GM10248 (cell line): ENCODE data around the gene BRINP3.
A peak's percentile ranks its signal among the peaks of the same experiment; 100 is the strongest.

Source experiments
- CTCF ChIA-PET: fragments of 300-600 bp; sonication (Branson Sonifier 250); formaldehyde crosslinking; extraction: SDS; loops from one replicate; lab custom pipeline; 2021; ENCODE audit warnings: antibody characterized with exemption; lab: Yijun Ruan, JAX
- POLR2A ChIA-PET: fragments of 350-650 bp; sonication (Branson Sonifier 250); formaldehyde crosslinking; extraction: SDS; loops from one replicate; lab custom pipeline; 2020; ENCODE audit warnings: antibody characterized with exemption; lab: Yijun Ruan, JAX
- DNase-seq: peaks from one replicate; pipeline ENCODE4 v3.0.0; 2012; ENCODE audit errors: extremely low spot score
- TF ChIP-seq, protein P1 (sequence below): IDR thresholded peaks from 2 replicates; pipeline ENCODE4 v1.5.1; 2012; ENCODE audit warnings: mild to moderate bottlenecking, low read depth; ENCODE audit errors: extremely low read depth, missing control alignments, control extremely low read depth

BRINP3 gene

DNA sequence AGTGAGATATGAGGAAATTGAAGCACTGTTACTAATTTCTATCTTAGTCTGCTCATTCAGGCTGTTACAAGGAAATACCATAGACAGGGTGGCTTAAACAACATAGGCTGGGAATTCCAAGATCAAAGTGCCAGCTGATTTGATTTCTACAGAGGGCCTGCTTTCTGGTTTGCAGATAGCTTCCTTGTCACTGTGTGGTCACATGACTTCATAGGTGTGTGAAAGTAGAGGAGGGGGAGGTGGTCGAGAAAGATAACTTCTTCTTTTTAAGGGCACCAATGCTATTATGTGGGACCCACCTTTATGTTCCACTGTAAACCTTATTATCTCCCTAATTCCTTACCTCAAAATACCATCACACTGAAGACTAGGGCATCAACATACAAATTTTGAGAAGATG, 6.4 kb upstream of the BRINP3 start:
- TF ChIP-seq, protein P1, sequence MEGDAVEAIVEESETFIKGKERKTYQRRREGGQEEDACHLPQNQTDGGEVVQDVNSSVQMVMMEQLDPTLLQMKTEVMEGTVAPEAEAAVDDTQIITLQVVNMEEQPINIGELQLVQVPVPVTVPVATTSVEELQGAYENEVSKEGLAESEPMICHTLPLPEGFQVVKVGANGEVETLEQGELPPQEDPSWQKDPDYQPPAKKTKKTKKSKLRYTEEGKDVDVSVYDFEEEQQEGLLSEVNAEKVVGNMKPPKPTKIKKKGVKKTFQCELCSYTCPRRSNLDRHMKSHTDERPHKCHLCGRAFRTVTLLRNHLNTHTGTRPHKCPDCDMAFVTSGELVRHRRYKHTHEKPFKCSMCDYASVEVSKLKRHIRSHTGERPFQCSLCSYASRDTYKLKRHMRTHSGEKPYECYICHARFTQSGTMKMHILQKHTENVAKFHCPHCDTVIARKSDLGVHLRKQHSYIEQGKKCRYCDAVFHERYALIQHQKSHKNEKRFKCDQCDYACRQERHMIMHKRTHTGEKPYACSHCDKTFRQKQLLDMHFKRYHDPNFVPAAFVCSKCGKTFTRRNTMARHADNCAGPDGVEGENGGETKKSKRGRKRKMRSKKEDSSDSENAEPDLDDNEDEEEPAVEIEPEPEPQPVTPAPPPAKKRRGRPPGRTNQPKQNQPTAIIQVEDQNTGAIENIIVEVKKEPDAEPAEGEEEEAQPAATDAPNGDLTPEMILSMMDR, result no peak
- POLR2A ChIA-PET, result no interaction called here
- DNase-seq, result no peak
- CTCF ChIA-PET, result interaction anchor here (1.1 kb wide), 1 partner anchor 17 kb away, joined by 3 read pairs; no protein-coding TSS in a partner anchor

DNA sequence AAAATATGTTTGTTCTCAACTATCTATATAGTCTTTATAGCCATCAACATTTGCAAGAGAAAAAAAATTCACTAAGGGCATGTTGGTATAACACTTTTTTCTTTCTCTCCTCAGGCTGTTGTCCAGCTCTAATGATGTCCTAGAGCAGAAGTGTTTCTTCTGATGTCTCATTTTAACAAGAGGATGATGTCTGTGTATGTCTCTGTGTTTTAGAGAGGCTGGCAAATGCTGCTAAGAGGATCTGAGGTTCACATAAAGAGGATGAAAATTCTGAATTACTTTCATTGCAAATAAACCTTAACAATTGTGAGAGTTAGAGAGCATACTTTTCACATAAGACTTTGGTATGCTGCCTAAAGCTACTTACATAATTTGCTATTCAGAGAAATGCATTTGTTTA, 2.6 kb upstream of the BRINP3 start:
- ChIA-PET CTCF (no interaction called here), POLR2A (no interaction called here)
- DNase-seq, result no peak
- TF ChIP-seq, protein P1, result no peak

DNA sequence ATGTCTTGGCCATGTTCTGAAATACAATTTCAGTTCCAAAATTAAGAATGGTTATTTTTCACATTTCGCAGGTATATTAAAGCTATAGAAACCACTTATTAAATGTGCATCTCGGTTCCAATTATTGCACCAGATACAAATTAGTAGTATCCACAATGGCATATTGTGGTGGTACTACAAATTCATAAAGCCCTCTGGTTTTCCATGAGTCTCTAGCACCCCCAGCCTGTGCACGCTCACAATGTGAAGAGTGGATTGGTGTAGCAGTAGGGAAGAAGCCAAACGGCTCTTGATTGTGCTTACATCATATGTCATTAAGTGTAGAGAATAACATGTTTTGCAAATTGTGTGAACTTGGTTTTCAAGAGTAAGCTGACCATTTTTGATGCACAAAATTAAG, 1.9 kb upstream of the BRINP3 start:
- no peak for DNase-seq
- ChIA-PET CTCF (no interaction called here), POLR2A (no interaction called here)
- TF ChIP-seq, protein P1, result no peak

DNA sequence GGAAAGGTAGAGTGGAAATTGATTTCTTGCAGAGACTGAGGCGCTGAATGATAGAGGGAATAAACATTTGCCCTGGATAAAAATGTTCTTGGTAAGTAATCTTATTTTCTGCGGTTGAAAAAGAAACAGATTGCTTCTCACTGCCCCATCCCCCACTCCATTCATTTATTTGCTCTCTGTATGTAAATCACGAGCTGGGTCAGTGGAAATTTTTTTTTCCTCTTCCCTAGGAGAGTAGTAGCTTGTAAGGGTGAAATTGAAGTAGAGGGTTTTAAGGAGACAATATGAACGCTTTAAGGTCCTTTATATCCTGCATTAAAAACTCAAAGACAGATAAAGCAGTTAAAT, 1.4 kb upstream of the BRINP3 start:
- POLR2A ChIA-PET, result no interaction called here
- TF ChIP-seq, protein P1, result no peak
- CTCF ChIA-PET, result no interaction called here
- DNase-seq, result no peak

DNA sequence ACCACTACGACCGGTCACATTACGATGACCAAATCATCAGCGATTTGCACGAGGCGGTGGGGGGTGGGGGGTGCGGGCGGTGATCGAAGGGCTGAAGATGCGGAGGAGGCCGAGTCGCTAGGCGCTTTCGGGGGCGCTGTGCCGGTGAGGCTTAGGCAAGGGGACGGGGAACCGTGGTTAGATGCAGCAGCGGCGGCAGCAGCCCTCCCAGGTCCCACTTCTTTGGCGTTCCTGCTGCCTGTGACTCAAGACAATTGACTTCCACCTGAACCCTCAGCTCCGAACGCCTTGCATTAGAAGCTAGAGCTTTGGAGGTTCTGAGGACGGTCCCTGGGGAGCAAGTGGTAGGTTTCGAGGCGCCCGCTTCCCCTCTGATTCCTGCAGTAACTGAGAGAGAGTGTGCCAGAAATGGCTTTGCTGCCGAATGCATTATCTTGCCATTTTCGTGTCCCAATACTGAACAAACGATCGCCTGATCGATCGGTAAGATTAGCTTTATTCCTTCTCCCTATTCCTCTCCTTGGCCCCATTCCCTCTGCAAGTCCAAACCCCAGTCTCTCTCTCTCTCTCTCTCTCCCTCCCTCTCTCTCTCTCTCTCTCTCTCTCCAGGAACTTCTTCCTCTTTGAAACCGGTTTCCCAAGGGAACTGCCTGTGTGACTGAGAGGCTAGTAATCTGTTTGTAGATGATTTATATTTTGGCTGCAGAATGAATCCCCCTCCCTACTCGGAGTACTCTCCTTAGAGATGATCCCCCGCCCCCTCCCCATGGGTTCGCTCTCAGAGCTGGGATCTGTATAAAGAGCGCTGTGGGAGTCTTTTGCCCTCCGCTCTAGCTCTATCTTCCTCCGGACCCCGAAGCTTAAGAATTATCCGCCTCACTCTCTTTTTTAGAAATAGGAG, 735 bp upstream of the BRINP3 start:
- ChIA-PET POLR2A (no interaction called here), CTCF (no interaction called here)
- TF ChIP-seq, protein P1, result no peak
- peak; percentile 14 for DNase-seq

DNA sequence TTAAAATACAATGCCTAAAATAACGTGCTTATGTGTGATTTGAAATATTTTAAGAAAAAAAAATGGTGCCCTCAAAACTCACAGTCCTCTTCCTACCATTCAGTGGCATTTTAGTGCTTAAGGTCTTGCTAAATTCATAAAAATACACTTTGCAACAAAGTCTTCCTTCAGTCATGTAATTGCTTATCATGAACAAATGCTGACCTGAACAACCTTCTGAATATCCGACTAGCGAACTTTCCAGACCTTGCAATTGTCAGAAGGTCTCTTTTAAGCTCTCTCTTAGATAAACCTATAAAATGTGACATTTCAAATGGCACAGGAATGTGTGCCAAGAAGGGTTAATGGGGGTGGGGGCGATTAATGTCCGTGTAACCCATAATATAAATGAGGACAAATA, 858 bp downstream of the BRINP3 start:
- DNase-seq, result no peak
- TF ChIP-seq, protein P1, result no peak
- POLR2A ChIA-PET, result no interaction called here
- CTCF ChIA-PET, result no interaction called here
